SK-N-DZ (cell line): ENCODE data around the gene ATP2C2.

Experiments
- DNase-seq: peaks from one replicate; pipeline ENCODE4 v3.0.0-alpha.2; 2015; ENCODE audit warnings: low spot score

The ATP2C2 gene

GRCh38 chr16:84467256-84467655 is 98.9 kb downstream of the ATP2C2 start:
- no peak for DNase-seq

- DNase-seq = no peak
These were observed 99.4 kb downstream of the ATP2C2 start for GRCh38 chr16:84467709-84468108.

DNA sequence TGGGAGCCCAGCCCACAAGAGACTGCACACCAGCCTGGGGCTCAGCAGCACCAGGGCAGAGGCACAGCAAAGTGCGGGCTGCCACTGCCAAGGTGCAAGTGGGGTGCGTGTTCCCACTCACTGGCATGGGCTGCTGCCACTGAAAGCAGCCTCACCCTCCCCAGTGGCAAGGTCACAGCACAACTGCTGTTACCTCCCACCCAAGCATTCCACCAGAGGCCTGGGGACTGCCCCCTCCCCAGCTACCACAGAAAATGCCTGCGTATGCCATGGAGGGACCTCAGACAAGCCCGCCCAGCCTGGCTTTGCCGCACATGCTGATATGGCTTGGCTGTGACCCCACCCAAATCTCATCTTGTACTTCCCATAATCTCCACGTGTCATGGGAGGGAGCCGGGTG is 103.0 kb downstream of the ATP2C2 start:
- DNase-seq = no peak

DNA sequence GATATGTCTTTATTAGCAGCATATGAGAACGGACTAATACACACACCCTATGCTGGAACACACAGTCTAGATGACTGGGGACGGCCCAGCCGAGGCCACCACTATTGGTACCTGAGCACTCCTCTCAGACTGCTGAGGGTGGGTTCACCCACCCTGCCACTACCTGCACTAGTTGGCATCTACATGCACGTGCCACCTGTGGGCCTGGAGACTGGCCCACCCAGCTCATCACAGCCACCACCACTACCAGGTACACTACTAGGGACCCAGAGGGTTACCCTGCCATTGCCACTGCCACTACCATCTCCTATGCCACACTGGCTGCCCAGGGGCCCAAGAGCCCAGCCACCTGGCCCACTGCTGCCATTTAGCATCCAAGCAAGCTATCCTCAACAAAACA is 103.6 kb downstream of the ATP2C2 start:
- no peak for DNase-seq

GRCh38 chr16:84475643-84476240 is 107.4 kb downstream of the ATP2C2 start:
- no peak for DNase-seq

- DNase-seq = no peak
These were observed 108.1 kb downstream of the ATP2C2 start for GRCh38 chr16:84476401-84476800.

- no peak for DNase-seq
These were observed 109.3 kb downstream of the ATP2C2 start for GRCh38 chr16:84477661-84478060.

DNA sequence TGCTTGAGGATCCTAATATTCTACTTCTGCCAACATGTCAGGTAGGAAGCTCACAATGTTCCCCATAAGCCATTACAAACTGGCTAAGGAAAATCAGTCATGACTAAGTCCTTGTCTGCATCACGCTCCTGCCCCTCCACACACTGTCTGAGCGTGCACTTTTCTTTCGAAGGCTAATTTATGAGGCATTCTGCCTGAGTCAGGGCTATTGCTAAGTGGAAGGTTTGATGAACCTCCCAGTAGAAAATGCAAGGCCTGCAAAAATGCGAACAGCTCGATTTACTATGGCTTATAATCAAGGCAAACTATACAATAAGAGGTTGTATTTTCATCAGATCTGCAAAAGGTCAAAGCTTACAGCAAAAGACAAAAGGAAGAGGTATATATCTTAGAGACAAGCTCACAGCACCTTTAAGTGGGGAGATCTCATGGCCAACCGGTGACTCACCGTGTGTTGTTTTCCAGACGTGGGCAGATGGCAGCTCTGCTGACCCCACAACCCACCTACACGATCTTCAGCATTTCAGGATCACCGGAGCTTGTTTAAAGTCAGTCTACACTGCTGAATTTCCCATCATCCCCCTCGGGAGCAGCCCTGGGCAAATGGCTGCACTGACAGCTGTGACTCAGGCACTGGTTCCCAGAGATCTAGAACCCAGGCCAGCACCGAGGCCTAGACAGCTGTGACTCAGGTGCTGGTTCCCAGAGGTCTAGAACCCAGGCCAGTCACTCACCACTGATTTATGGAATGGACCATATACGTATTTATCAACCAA is 110.0 kb downstream of the ATP2C2 start:
- no peak for DNase-seq

DNA sequence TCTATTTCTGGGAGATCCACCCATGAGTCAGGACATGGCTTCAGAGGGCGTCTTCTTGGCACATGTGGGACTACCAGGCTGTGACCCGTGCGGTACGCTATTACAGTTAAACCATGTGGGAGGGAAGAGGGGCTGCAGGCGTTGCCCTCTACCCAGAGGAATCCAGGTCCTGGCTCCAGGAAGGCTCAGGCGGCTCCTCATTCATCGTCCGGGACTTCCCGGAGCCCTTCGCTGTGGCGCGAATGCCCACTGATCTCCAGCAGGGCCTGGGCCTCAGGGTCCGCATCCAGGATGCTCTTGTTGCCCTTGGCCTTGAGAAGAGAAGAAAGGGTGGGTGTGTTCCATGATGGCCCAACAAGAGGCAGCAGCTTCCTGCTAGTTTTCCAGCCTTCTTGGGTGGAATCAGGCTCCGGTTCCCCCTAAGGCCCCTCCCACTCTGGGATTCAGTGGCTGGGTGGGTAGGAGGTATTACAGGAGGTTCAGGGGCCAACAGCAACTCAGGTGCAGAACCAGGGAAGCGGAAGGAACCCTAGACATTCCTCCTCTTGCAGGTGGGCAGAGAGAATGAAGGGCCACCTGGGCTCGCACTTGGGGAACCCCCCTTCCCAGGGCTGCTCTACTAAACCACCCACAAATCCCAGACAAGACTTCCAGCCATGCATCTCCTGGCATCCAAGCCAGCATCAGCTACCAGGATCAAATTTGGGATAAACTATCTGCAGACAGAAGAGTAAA is 111.5 kb downstream of the ATP2C2 start:
- no peak for DNase-seq

DNA sequence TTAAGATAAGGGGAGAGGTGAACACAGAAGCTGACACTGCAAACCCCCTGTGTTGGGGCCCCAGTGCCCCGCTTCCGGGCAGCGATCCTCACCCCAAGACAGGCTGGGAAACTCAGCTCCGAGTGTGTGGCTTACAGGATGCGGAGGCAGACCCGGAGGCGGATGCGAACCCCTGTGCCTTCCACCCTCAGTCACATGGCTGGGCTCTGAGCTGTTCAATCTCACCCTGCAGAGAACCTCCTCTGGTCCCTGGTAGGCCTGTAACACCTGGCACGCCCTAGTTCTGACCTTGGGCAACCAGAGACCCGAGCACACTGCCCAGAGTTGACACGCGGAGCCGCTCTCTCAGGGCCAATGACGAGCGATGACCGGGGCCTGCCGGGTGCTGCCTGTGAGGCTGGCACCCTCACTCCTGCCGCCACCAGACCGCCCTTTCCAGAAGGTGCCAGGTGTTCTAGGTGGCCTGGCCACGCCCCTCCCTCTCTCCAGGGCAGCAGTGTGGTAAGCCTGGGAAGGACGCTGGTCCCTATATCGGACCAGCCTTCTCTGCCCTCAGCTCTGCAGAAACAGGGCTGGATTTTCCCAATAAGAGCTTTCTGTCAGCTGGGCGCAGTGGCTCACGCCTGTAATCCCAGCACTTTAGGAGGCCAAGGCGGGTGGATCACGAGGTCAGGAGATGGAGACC is 112.9 kb downstream of the ATP2C2 start:
- DNase-seq = no peak

- no peak for DNase-seq
These were observed 113.9 kb downstream of the ATP2C2 start for GRCh38 chr16:84482001-84482891.

GRCh38 chr16:84482951-84483881 is 114.9 kb downstream of the ATP2C2 start:
- DNase-seq = no peak

GRCh38 chr16:84483882-84484565 is 115.7 kb downstream of the ATP2C2 start:
- DNase-seq = no peak

DNA sequence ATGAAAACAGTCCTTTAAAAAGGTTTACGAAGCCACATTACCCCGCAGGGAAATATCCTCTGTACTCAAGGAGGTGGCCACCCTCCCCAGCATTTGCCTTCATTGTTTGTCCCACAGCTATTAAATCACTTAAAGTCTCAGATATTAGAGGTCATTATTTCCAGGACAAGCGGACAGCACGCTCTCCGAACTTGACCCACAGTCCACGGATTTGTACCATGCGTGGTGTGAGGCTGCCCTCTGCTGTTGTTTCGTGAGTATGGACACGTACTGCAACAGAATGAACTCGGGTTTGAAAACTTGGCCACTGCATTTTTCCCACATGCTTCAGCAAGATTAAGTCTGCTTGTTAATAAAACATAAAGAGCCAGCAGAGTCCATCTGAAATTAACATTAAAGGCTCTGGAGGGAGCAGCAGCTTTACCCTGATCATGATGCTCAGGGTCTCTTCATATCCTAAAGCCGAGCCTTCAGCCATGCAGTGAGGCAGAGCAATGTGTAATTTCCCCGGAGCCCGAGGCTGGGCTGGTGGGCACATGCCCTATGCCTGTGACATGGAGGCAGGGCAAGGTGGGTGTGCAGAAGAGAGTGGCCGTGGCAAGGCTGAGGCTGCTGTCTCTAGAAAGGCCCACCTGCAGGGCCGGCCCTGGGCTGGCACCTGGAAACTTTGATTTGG is 116.4 kb downstream of the ATP2C2 start:
- peak; percentile 31 for DNase-seq

DNA sequence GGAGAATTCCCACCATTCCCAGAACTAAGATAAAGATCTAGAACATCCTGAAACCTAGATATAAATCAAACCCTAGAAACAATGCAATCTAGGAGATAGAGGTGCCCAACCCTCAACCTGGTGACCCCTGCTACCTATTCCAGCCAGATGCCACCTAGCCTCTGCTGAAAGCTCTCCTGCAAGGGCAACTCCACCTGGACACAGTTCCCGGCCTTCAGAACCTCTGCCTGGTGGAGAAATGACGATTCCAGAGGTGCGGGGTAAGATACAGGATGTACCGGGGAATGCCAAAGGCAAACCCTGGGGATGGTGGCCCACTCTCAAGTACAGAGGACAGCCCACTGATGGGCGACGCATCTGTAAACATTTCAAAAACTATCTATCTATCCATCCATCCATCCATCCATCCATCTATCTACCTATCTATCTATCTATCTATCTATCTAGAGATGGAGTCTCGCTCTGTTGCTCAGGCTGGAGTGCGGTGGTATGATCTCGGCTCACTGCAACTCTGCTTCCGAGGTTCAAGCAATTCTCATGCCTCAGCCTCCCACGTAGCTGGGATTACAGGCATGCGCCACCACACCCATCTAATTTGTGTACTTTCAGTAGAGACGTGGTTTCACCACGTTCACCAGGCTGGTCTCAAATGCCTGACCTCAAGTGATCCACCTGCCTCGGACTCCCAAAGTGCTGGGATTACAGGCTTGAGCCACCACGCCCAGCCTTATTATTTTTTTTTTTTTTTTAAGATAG is 117.1 kb downstream of the ATP2C2 start:
- no peak for DNase-seq

DNA sequence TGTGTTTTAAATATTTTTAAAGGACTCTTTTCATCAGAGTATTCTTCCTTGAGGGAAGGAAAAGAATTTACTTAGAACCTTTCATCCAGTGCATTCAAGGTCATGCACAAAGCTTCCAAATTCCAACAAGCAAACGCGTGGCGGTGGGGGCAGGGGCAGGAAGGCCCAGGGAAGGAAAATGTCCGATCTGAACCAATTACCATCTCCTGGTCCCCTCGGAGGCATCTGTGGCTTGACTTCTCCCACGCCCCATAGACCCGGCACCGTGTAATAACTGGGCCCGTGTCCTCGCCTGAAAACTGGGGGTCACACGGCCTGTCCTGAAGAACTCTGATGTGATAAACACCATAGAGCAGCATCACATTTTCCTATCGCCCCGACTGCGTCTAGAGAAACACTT is 117.8 kb downstream of the ATP2C2 start:
- DNase-seq = no peak

- DNase-seq = no peak
These were observed 118.4 kb downstream of the ATP2C2 start for GRCh38 chr16:84486551-84487235.
